ENCODE measurements around the gene SLC41A2.

Gene SLC41A2

GRCh38 chr12:104930388-104931326 lies 27.4 kb downstream of the SLC41A2 start:
- DNase-seq (ENCODE audit: low spot score) = no peak

GRCh38 chr12:104929977-104930376 lies 28.1 kb downstream of the SLC41A2 start:
- DNase-seq (ENCODE audit: low spot score) = no peak

- no peak for DNase-seq (ENCODE audit: low spot score)
These were observed 28.7 kb downstream of the SLC41A2 start for GRCh38 chr12:104929368-104929767.

GRCh38 chr12:104928036-104928745 lies 29.9 kb downstream of the SLC41A2 start:
- no peak for DNase-seq (ENCODE audit: low spot score)

- no peak for DNase-seq (ENCODE audit: low spot score)
These were observed 32.6 kb downstream of the SLC41A2 start for GRCh38 chr12:104925501-104925900.

- DNase-seq (ENCODE audit: low spot score) = no peak
These were observed 36.8 kb downstream of the SLC41A2 start for GRCh38 chr12:104921340-104921739.

GRCh38 chr12:104911942-104912341 lies 46.1 kb downstream of the SLC41A2 start:
- DNase-seq (ENCODE audit: low spot score) = no peak

GRCh38 chr12:104910196-104910840 lies 47.8 kb downstream of the SLC41A2 start:
- DNase-seq (ENCODE audit: low spot score) = peak; percentile 8

GRCh38 chr12:104909761-104910160 lies 48.3 kb downstream of the SLC41A2 start:
- no peak for DNase-seq (ENCODE audit: low spot score)

Measured in hepatic stellate cell (primary cell).